Tibial nerve (tissue), 4 donors: ENCODE results near the gene SLIT1.

ENCODE experiments used
- CTCF ChIP-seq, 5 experiments: fragments of 200-600 bp in 3 of 5; fragments of 450-650 bp in 2 of 5; sonication (generic) in 3 of 5; IDR thresholded peaks; one replicate each; pipeline ENCODE4 v1.5.1; 2016 to 2019; ENCODE audit warnings: antibody characterized with exemption in 5 of 5, mild to moderate bottlenecking in 3 of 5, moderate library complexity in 2 of 5
- EP300 ChIP-seq, 2 donors: sonication (generic); formaldehyde crosslinking; IDR thresholded peaks; one replicate each; pipeline ENCODE4 v1.6.1; 2017; ENCODE audit warnings: antibody characterized with exemption in 2 of 2, mild to moderate bottlenecking in 1 of 2

GRCh38 chr10:97106207-97106606 is 79.6 kb downstream of the SLIT1 start:
- no peak for TF ChIP-seq CTCF (IDR thresholded peaks at IDR 0.05)
- TF ChIP-seq EP300 (IDR thresholded peaks at IDR 0.05) = no peak
